Colonic mucosa (tissue), 4 donors: ENCODE data around the gene CD160. TPM values are rescaled to one million over a fixed set of nuclear protein-coding genes. Genes with fewer than 3 reads are reported as not detected.

ENCODE experiments used
- DNase-seq: peaks from one replicate; pipeline ENCODE4 v3.0.0-alpha.2; 2020
- H3K27ac ChIP-seq: fragments of 200-600 bp; one replicate; pipeline ENCODE4 v1.8.0; 2021
- H3K27me3 ChIP-seq: fragments of 200-600 bp; one replicate; pipeline ENCODE4 v1.8.0; 2021
- H3K36me3 ChIP-seq: fragments of 200-600 bp; one replicate; pipeline ENCODE4 v1.8.0; 2021
- H3K4me1 ChIP-seq: fragments of 200-600 bp; one replicate; pipeline ENCODE4 v1.8.0; 2021; ENCODE audit warnings: mild to moderate bottlenecking
- H3K4me3 ChIP-seq: fragments of 200-600 bp; one replicate; pipeline ENCODE4 v1.8.0; 2021
- H3K9ac ChIP-seq, 2 donors: one replicate each; pipeline ENCODE4 v1.7.0; 2013; ENCODE audit warnings: control low read depth in 2 of 2, low read depth in 2 of 2, low read length in 2 of 2
- H3K9me3 ChIP-seq: fragments of 200-600 bp; one replicate; pipeline ENCODE4 v1.8.0; 2021
- intact Hi-C: fragments of 100-400 bp; cut with DNase I; formaldehyde crosslinking; loops from one replicate; pipeline ENCODE4 v1.14.1; 2022
- total RNA-seq, 2 donors: library from RNA; stranded (reverse); fragmentation: NEBNext Ultra II Directional in 1 of 2; extraction: Animal tissue kit (Norgen Biotek cat#: 25700) in 1 of 2; gene quantifications; one replicate each; pipeline ENCODE4 v1.2.1, GENCODE V29; 2021
- TF ChIP-seq, protein P1 (sequence below): fragments of 200-600 bp; IDR thresholded peaks from one replicate; pipeline ENCODE4 v1.8.0; 2022; ENCODE audit warnings: antibody characterized with exemption, mild to moderate bottlenecking
- donor health status: healthy.
- donor health status: DM: no; HTN: no; CAD: no.
- donor health status: DM: no; HTN: no; CAD: no.

CD160 gene
- total RNA-seq, 2 donors from 2014 or later = 0.25 to 0.61 TPM

DNA sequence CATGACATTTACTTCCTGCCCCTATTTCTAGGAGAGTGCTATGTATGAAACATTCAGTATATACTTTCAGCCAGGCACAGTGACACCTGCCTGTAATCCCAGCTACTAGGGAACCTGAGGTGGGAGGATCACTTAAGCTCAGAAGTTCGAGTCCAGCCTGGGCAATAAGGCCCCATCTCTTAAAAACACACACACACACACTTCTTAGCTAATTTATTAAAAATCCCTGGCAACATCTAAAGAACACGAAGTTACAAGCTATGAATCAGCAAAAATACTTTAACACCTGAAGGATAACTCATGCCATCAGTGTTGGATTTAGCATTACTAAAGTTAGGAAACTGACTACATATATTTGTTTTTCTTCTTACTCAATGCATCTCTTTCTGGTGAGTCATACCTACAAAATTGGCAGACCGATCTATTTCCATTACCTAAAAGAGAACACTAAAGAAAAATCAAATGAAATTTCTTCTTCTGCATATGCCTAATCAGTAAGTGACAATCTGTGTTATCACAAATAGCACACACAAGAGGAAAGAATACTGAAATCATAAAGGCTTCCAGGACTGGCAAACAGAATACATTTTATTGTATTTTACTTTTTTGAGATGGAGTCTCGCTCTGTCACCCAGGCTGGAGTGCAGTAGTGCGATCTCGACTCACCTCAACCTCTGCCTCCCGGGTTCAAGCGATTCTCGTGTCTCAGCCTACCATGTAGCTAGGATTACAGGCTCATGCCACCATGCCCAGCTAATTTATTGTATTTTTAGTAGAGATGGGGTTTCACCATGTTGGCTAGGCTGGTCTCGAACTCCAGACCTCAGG lies 63.2 kb downstream of the CD160 start:
- Histone ChIP-seq H3K27ac (no peak overlapping the region), H3K4me3 (no peak overlapping the region)
- intact Hi-C loops = no loop called here

DNA sequence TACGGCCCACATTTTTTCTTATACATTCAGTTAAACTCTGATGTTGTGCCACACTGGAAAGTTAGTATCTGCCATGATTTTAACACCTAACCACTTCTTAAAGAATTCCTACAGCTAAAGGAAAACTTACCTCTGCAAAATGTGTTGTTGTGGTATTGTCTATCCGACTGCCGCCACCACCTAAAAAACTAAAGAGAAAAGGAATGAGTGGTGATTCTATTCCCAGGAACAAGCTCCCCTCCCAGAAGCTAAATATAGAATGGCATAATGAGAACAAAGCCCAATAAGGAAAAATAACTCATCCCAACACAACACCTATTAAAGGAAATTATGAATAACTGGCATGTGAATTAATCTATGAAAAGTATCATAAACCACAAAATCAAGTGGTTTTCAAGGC lies 65.1 kb downstream of the CD160 start:
- Histone ChIP-seq H3K27me3 (no peaks in the 10 kb centered on the region), H3K4me3 (no peak overlapping the region), H3K27ac (no peak overlapping the region), H3K9ac (no peak overlapping the region), H3K4me1 (peaks cover 4% of the 10 kb centered on the region), H3K9me3 (no peaks in the 10 kb centered on the region), H3K36me3 (no peaks in the 10 kb centered on the region)
- intact Hi-C loops = no loop called here
- DNase-seq = no peak
- TF ChIP-seq, protein P1, sequence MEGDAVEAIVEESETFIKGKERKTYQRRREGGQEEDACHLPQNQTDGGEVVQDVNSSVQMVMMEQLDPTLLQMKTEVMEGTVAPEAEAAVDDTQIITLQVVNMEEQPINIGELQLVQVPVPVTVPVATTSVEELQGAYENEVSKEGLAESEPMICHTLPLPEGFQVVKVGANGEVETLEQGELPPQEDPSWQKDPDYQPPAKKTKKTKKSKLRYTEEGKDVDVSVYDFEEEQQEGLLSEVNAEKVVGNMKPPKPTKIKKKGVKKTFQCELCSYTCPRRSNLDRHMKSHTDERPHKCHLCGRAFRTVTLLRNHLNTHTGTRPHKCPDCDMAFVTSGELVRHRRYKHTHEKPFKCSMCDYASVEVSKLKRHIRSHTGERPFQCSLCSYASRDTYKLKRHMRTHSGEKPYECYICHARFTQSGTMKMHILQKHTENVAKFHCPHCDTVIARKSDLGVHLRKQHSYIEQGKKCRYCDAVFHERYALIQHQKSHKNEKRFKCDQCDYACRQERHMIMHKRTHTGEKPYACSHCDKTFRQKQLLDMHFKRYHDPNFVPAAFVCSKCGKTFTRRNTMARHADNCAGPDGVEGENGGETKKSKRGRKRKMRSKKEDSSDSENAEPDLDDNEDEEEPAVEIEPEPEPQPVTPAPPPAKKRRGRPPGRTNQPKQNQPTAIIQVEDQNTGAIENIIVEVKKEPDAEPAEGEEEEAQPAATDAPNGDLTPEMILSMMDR = no peak

More for the DNA sequence above, 63.2 kb downstream of the CD160 start:
- Histone ChIP-seq H3K9ac (no peak overlapping the region), H3K4me1 (peaks cover 4% of the 10 kb centered on the region), H3K9me3 (no peaks in the 10 kb centered on the region), H3K36me3 (no peaks in the 10 kb centered on the region), H3K27me3 (no peaks in the 10 kb centered on the region)
- DNase-seq = no peak
- TF ChIP-seq, protein P1 = no peak

DNA sequence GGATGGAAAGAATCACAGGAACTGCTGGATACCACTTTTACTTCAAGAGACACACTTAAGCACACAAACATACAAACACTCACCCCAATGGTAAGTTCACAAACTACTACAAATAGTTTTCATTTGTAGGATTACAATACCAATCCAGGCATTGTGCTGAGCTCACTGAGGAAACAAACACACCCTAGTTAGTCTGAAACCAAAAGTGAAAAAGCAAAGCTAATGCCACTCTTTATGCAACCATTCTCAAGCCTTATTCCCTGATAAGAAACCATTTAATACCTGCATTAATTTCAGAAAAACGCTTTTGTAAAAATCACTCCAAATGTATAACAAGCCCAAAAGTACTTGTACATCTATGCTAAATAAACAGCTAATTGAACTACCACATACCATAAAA lies 66.2 kb downstream of the CD160 start:
- no peak overlapping the region for H3K9ac ChIP-seq
- intact Hi-C loops = no loop called here
- no peaks in the 10 kb centered on the region for H3K36me3 ChIP-seq
- H3K27me3 ChIP-seq = no peaks in the 10 kb centered on the region
- DNase-seq = no peak
- H3K4me1 ChIP-seq = peaks cover 4% of the 10 kb centered on the region
- TF ChIP-seq, protein P1 = no peak
- no peak overlapping the region for H3K4me3 ChIP-seq
- H3K9me3 ChIP-seq = no peaks in the 10 kb centered on the region
- no peak overlapping the region for H3K27ac ChIP-seq

DNA sequence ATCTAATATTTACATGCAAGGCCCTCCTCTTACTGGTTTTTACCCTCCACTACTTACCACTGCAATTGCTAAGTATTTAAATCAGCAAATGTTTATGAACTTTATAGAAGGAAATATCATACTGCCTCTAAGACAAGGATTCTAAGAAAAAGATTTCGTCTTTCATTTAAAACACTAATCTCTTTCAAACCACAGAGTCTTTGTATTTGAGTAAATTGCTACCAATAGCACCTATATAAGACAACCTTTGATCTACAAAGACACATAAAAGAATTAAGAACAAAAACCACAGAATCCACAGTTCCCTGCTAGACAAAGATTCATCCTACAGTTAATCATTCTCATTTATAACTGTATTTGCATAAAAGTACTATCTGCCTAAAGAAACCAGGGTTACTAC lies 67.0 kb downstream of the CD160 start:
- intact Hi-C loops = no loop called here
- Histone ChIP-seq H3K4me3 (no peak overlapping the region), H3K27me3 (no peaks in the 10 kb centered on the region), H3K27ac (no peak overlapping the region), H3K9ac (no peak overlapping the region), H3K9me3 (no peaks in the 10 kb centered on the region), H3K36me3 (no peaks in the 10 kb centered on the region), H3K4me1 (peaks cover 4% of the 10 kb centered on the region)
- no peak for DNase-seq
- TF ChIP-seq, protein P1 = no peak

DNA sequence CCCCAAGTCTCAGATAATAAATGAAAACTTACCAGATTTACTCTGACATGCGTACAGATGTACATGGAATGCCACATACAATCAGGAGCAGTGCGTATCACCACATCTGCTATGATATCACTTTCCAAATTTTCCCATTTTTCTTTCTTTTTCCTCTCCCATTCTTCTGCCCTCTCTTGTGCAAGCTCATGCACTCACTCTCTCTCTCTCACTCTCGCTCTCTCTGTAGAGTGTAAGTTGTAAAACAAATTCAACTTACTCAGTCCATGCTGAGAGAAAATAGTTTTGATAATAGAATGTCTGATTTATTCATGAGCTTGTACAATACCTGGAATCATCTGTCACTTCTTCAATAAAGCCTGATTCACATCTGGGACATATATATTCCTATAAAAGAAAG lies 69.3 kb downstream of the CD160 start:
- H3K27me3 ChIP-seq = no peaks in the 10 kb centered on the region
- DNase-seq = no peak
- H3K4me1 ChIP-seq = peaks cover 4% of the 10 kb centered on the region
- no peak overlapping the region for H3K27ac ChIP-seq
- intact Hi-C loops = no loop called here
- H3K36me3 ChIP-seq = no peaks in the 10 kb centered on the region
- H3K4me3 ChIP-seq = no peak overlapping the region
- TF ChIP-seq, protein P1 = no peak
- no peak overlapping the region for H3K9ac ChIP-seq
- no peaks in the 10 kb centered on the region for H3K9me3 ChIP-seq

Other genes starting within 250 kb of the CD160 start
- gene GPR89A, start 111.5 kb upstream of the CD160 start, total RNA-seq = 10 to 100 TPM; 14.8 to 16.7 TPM
- under 1 TPM; 0.64 to 0.98 TPM for gene PDZK1, start 12.1 kb upstream of the CD160 start, total RNA-seq
- gene RNF115, start 104.6 kb downstream of the CD160 start, total RNA-seq = 1 to 10 TPM; 6.4 to 6.9 TPM
- 10 to 100 TPM; 17.2 to 18.8 TPM for gene POLR3C, start 104.7 kb downstream of the CD160 start, total RNA-seq
- gene NUDT17, start 126.1 kb downstream of the CD160 start, total RNA-seq = under 1 TPM; 0.69 to 0.82 TPM
- 10 to 100 TPM; 14.1 to 15.8 TPM for gene PIAS3, start 139.6 kb downstream of the CD160 start, total RNA-seq
- gene ANKRD35, start 166.4 kb downstream of the CD160 start, total RNA-seq = under 1 TPM; 0.53 to 0.59 TPM
- 1 to 10 TPM in 1 of 2 donors, under 1 TPM in 1; 0.19 to 1.7 TPM for gene ITGA10, start 190.6 kb downstream of the CD160 start, total RNA-seq
- 10 to 100 TPM; 28.2 to 31.1 TPM for gene PEX11B, start 199.2 kb downstream of the CD160 start, total RNA-seq
- 100 to 1,000 TPM; 108 to 148 TPM for gene RBM8A, start 208.0 kb downstream of the CD160 start, total RNA-seq
- 1 to 10 TPM; 4.7 to 8.6 TPM for gene LIX1L, start 238.5 kb downstream of the CD160 start, total RNA-seq
- gene ANKRD34A, start 245.1 kb downstream of the CD160 start, total RNA-seq = under 1 TPM; 0.21 to 0.44 TPM
- gene POLR3GL, start 245.2 kb downstream of the CD160 start, total RNA-seq = 10 to 100 TPM; 12.6 to 16.1 TPM